Measurements from ENCODE around the gene GSTM3.

Gene GSTM3

GRCh38 chr1:109722908-109723691, 17.7 kb downstream of the GSTM3 start:
- H3K4me3 ChIP-seq (ENCODE audit: low read depth, low read length) = no peak overlapping the region
- no peaks in the 10 kb centered on the region for H3K27me3 ChIP-seq (replicated peaks)
- DNase-seq = no peak
- H3K27ac ChIP-seq = no peak overlapping the region
- TF ChIP-seq, protein P1, sequence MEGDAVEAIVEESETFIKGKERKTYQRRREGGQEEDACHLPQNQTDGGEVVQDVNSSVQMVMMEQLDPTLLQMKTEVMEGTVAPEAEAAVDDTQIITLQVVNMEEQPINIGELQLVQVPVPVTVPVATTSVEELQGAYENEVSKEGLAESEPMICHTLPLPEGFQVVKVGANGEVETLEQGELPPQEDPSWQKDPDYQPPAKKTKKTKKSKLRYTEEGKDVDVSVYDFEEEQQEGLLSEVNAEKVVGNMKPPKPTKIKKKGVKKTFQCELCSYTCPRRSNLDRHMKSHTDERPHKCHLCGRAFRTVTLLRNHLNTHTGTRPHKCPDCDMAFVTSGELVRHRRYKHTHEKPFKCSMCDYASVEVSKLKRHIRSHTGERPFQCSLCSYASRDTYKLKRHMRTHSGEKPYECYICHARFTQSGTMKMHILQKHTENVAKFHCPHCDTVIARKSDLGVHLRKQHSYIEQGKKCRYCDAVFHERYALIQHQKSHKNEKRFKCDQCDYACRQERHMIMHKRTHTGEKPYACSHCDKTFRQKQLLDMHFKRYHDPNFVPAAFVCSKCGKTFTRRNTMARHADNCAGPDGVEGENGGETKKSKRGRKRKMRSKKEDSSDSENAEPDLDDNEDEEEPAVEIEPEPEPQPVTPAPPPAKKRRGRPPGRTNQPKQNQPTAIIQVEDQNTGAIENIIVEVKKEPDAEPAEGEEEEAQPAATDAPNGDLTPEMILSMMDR (IDR thresholded peaks at IDR 0.05; ENCODE audit: low read depth, low read length, missing control alignments) = no peak
- in situ Hi-C loops (cut with HindIII; ENCODE audit: low pct_ligation_motif_present, low sequenced_read_pairs) = no loop called here
- H3K36me3 ChIP-seq (replicated peaks) = no peaks in the 10 kb centered on the region

GRCh38 chr1:109721971-109722370, 18.9 kb downstream of the GSTM3 start:
- H3K27me3 ChIP-seq (replicated peaks) = no peaks in the 10 kb centered on the region
- in situ Hi-C loops (cut with HindIII; ENCODE audit: low pct_ligation_motif_present, low sequenced_read_pairs) = no loop called here
- no peak for DNase-seq

GRCh38 chr1:109721042-109721441, 19.8 kb downstream of the GSTM3 start:
- no peak for DNase-seq
- H3K27me3 ChIP-seq (replicated peaks) = no peaks in the 10 kb centered on the region
- no peaks in the 10 kb centered on the region for H3K36me3 ChIP-seq (replicated peaks)
- TF ChIP-seq, protein P1 (IDR thresholded peaks at IDR 0.05; ENCODE audit: low read depth, low read length, missing control alignments) = no peak
- in situ Hi-C loops (cut with HindIII; ENCODE audit: low pct_ligation_motif_present, low sequenced_read_pairs) = no loop called here
- H3K27ac ChIP-seq = no peak overlapping the region
- H3K4me3 ChIP-seq (ENCODE audit: low read depth, low read length) = no peak overlapping the region

More at GRCh38 chr1:109721971-109722370, 18.9 kb downstream of the GSTM3 start:
- H3K36me3 ChIP-seq (replicated peaks) = no peaks in the 10 kb centered on the region
- no peak overlapping the region for H3K4me3 ChIP-seq (ENCODE audit: low read depth, low read length)
- TF ChIP-seq, protein P1 (IDR thresholded peaks at IDR 0.05; ENCODE audit: low read depth, low read length, missing control alignments) = no peak
- no peak overlapping the region for H3K27ac ChIP-seq

- H3K27ac ChIP-seq = peak overlapping the region; percentile 52
- peak; percentile 25 for DNase-seq
- no peaks in the 10 kb centered on the region for H3K36me3 ChIP-seq (replicated peaks)
- no peaks in the 10 kb centered on the region for H3K27me3 ChIP-seq (replicated peaks)
- in situ Hi-C loops (cut with HindIII; ENCODE audit: low pct_ligation_motif_present, low sequenced_read_pairs) = no loop called here
- no peak overlapping the region for H3K4me3 ChIP-seq (ENCODE audit: low read depth, low read length)
- TF ChIP-seq, protein P1 (IDR thresholded peaks at IDR 0.05; ENCODE audit: low read depth, low read length, missing control alignments) = no peak
These were observed 21.5 kb downstream of the GSTM3 start for GRCh38 chr1:109719337-109719837.

DNA sequence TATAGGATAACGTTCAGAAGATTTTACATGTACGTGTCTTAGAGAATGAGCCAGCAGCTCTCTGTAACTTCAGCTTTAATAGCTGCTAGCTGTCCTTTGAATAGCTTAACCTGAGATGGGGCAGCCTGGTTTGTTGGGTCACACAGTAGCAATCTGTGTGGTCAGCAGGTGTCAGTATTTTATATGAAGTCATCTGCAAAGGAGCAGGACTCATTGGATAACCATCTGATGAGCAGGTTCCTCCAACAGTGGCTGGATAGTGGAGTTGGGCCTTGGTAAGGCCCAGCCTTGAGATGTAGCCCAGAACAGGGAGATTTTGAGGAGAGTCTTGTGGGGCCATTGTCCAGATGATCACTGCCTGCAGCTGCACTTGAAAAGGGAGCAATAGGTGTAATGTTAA, 22.3 kb downstream of the GSTM3 start:
- Histone ChIP-seq H3K27me3 (replicated peaks) (no peaks in the 10 kb centered on the region), H3K4me3 (ENCODE audit: low read depth, low read length) (no peak overlapping the region), H3K27ac (no peak overlapping the region), H3K36me3 (replicated peaks) (no peaks in the 10 kb centered on the region)
- TF ChIP-seq, protein P1 (IDR thresholded peaks at IDR 0.05; ENCODE audit: low read depth, low read length, missing control alignments) = no peak
- DNase-seq = no peak
- in situ Hi-C loops (cut with HindIII; ENCODE audit: low pct_ligation_motif_present, low sequenced_read_pairs) = no loop called here

Data from brain microvascular endothelial cell (primary cell).